Measurements from ENCODE around the gene RPS19BP1. TPM values are rescaled to one million over a fixed set of nuclear protein-coding genes. Genes with fewer than 3 reads are reported as not detected.

Gene RPS19BP1
- total RNA-seq, 1 donor from 2014 or later = 67.9 TPM

DNA sequence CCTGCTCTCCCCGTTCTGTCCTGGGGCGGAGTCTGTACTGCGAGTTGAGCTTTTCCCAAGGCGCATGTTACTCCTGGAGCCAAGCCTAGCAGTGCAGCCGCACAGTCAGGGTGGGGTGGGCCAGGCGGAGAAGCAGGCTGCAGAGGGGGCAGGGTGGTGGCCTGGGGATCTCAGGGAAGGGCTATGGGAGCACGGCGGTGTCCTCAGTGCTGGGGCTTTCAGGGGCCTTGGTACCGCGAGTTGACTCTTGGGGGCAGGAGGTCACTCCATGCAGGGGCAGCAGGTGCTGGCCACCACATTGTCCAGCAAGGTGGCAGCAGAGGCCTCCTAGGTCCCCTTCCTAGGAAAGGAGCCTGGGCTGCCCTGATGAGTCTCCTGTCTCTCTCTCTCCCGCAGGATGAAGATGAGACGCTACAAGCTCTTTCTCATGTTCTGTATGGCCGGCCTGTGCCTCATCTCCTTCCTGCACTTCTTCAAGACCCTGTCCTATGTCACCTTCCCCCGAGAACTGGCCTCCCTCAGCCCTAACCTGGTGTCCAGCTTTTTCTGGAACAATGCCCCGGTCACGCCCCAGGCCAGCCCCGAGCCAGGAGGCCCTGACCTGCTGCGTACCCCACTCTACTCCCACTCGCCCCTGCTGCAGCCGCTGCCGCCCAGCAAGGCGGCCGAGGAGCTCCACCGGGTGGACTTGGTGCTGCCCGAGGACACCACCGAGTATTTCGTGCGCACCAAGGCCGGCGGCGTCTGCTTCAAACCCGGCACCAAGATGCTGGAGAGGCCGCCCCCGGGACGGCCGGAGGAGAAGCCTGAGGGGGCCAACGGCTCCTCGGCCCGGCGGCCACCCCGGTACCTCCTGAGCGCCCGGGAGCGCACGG is 45.4 kb downstream of the RPS19BP1 start:
- intact Hi-C loops (cut with DNase I) = no loop called here

DNA sequence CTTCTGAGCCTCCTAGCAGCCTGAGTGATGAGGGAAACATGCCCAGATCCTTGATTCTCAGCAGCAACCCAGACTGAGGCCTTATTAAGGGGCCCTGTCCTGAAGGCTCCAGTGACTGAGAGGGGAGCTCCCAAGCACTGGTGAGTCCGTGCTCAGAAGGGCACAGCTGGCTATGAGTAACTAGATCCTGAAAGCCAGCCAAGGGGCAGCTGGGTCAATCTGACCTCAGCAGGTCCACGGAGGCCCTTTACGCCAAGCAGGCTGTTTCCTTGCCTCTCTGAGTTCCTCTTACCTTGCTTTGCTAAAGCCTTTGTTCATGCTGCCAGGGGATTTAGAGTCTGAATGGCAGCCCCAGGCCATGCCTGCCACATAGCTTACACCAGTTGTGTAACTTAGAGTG is 49.8 kb downstream of the RPS19BP1 start:
- H3K27ac ChIP-seq = no peak overlapping the region
- ATAC-seq (no peak), DNase-seq (no peak)
- TF ChIP-seq, protein P1, sequence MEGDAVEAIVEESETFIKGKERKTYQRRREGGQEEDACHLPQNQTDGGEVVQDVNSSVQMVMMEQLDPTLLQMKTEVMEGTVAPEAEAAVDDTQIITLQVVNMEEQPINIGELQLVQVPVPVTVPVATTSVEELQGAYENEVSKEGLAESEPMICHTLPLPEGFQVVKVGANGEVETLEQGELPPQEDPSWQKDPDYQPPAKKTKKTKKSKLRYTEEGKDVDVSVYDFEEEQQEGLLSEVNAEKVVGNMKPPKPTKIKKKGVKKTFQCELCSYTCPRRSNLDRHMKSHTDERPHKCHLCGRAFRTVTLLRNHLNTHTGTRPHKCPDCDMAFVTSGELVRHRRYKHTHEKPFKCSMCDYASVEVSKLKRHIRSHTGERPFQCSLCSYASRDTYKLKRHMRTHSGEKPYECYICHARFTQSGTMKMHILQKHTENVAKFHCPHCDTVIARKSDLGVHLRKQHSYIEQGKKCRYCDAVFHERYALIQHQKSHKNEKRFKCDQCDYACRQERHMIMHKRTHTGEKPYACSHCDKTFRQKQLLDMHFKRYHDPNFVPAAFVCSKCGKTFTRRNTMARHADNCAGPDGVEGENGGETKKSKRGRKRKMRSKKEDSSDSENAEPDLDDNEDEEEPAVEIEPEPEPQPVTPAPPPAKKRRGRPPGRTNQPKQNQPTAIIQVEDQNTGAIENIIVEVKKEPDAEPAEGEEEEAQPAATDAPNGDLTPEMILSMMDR (IDR thresholded peaks at IDR 0.05) = no peak
- no peaks in the 10 kb centered on the region for H3K4me1 ChIP-seq
- no peaks in the 10 kb centered on the region for H3K27me3 ChIP-seq (ENCODE audit: low read depth)
- no peaks in the 10 kb centered on the region for H3K9me3 ChIP-seq
- no peak overlapping the region for H3K4me3 ChIP-seq
- H3K36me3 ChIP-seq = no peaks in the 10 kb centered on the region
- intact Hi-C loops (cut with DNase I) = no loop called here

More for the DNA sequence above, 45.4 kb downstream of the RPS19BP1 start:
- Histone ChIP-seq H3K4me1 (peaks cover 13% of the 10 kb centered on the region), H3K36me3 (no peaks in the 10 kb centered on the region), H3K9me3 (no peaks in the 10 kb centered on the region), H3K27ac (no peak overlapping the region), H3K27me3 (ENCODE audit: low read depth) (no peaks in the 10 kb centered on the region), H3K4me3 (no peak overlapping the region)
- DNase-seq (no peak), ATAC-seq (no peak)
- TF ChIP-seq, protein P1 (IDR thresholded peaks at IDR 0.05) = no peak

DNA sequence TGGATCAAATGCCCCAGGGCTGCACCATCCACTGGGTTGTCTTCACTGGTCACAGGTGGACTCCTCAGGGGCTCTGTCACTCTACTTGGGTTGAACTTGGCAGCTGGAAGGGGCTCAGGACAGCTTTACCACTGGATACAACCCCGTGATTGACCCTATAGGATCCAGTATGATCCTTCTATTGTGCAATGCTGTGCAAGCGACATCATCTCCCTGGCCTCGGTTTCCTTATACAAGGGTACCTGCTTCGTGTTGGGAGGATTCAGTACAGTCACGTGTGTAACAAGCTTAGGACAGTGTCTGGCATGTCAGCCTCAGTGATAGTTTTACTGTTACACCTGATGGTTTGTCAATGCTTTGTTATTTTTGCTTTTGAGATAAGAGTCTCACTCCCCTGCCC is 51.0 kb downstream of the RPS19BP1 start:
- Histone ChIP-seq H3K27ac (no peak overlapping the region), H3K4me3 (no peak overlapping the region), H3K4me1 (no peaks in the 10 kb centered on the region), H3K27me3 (ENCODE audit: low read depth) (no peaks in the 10 kb centered on the region), H3K9me3 (no peaks in the 10 kb centered on the region), H3K36me3 (no peaks in the 10 kb centered on the region)
- intact Hi-C loops (cut with DNase I) = no loop called here
- TF ChIP-seq, protein P1 (IDR thresholded peaks at IDR 0.05) = no peak
- ATAC-seq = no peak
- DNase-seq = no peak

DNA sequence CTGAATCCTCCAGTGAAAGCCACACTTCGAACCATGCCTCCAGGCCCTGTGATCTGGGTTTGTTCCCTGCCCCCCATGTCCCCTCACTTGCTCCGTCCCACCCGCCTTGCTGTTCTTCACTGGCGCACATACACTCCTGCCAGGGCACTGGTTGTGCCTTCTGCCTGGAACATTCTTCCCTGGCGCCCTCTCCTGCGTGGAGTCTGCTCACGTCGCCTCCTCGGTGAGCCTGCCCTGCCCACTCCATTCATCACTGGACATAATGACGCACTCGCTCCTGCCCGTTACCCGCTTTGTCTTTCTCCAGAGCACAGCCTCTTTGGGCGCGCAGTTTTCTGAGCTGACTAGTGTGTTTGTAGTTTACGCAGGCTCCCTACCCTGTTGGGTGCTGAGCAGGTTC is 51.5 kb downstream of the RPS19BP1 start:
- H3K27me3 ChIP-seq (ENCODE audit: low read depth) = no peaks in the 10 kb centered on the region
- H3K27ac ChIP-seq = no peak overlapping the region
- intact Hi-C loops (cut with DNase I) = no loop called here
- H3K9me3 ChIP-seq = no peaks in the 10 kb centered on the region
- no peak for ATAC-seq
- TF ChIP-seq, protein P1 (IDR thresholded peaks at IDR 0.05) = no peak
- DNase-seq = no peak
- no peaks in the 10 kb centered on the region for H3K36me3 ChIP-seq
- H3K4me1 ChIP-seq = no peaks in the 10 kb centered on the region
- no peak overlapping the region for H3K4me3 ChIP-seq

DNA sequence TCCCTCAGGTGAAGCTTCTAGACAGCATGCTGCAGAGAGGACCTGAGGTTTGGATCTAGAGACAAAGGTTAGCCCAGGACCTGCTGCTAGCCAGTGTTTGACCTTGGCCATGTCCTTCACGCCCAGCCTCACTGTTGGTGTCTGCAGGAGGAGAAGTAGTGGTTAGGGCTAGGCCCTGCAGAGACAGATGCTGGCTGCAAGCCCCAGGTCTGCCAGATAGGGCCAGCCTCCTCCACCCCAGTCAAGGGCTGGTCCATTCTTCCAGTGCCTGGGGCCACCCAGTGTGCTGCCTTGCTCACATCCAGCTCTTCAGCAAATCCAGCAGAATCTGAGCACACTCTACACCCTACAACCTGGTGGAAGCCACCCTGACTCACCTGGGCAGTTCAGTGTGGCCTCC is 52.0 kb downstream of the RPS19BP1 start:
- no peak for ATAC-seq
- TF ChIP-seq, protein P1 (IDR thresholded peaks at IDR 0.05) = no peak
- DNase-seq = no peak
- H3K27ac ChIP-seq = no peak overlapping the region
- H3K36me3 ChIP-seq = no peaks in the 10 kb centered on the region
- H3K4me3 ChIP-seq = no peak overlapping the region
- intact Hi-C loops (cut with DNase I) = no loop called here
- H3K9me3 ChIP-seq = no peaks in the 10 kb centered on the region
- no peaks in the 10 kb centered on the region for H3K27me3 ChIP-seq (ENCODE audit: low read depth)
- no peaks in the 10 kb centered on the region for H3K4me1 ChIP-seq

Measured in lower lobe of right lung (tissue), 2 donors.